DND-41 (cell line): Measurements from ENCODE around the gene RNU6-1.

Experiments used
- CTCF ChIP-seq: IDR thresholded peaks from 2 replicates; pipeline ENCODE4 v1.5.1; 2012; ENCODE audit warnings: borderline replicate concordance, low read length, moderate library complexity, mild to moderate bottlenecking; ENCODE audit not compliant: poor library complexity, severe bottlenecking; ENCODE audit errors: extremely low read depth
- EZH2 ChIP-seq: IDR thresholded peaks from 3 replicates; pipeline ENCODE4 v1.6.1; 2012; ENCODE audit warnings: borderline replicate concordance, low read depth, mild to moderate bottlenecking, moderate library complexity, low read length, inconsistent platforms; ENCODE audit not compliant: severe bottlenecking

- TF ChIP-seq CTCF, result no peak
- TF ChIP-seq EZH2, result no peak
Measured at GRCh38 chr15:67806536-67806935, 33.3 kb downstream of the RNU6-1 start.
